ENCODE data around the gene DOCK9.

Gene DOCK9

DNA sequence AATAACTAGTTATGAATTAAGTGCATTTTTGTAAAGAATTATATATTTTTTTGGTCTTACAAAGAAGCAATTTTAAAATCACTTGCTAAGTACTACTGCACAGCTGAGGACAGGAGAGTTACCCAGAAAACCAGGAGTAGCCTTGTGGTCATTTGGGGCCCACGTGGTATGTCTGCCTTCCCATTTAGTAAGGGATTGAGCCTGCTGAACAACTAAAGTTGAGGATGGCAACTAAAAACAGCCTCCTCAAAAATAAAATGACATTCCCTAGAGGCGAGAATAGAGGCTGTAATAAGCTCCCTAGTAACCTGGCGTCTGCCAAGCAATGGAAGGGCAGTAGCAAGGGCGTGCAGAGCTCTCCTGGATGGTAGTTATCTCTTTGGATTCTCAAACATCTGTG is 36.3 kb downstream of the DOCK9 start:
- DNase-seq: no peak

DNA sequence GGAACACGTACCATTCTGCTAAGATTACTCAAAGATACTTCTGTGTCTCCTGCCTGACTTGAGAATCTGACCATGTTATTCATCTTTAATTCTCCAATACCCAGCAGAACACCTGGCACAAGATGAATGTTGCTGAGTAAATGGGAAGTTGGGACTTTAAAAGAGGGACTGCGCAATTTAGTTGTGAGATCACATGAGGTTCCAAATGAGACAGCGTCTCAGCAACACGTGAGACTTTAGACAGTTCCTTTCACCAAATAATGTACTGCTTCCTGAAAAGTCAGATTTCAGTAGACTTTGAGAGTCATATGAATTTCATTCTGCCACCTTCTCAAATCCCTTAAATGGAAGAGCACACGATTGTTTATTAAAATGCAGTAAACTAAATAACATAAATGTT is 36.7 kb downstream of the DOCK9 start:
- DNase-seq: no peak

- DNase-seq: no peak
These were observed 37.4 kb downstream of the DOCK9 start for GRCh38 chr13:98940325-98941001.

GRCh38 chr13:98939660-98940191 is 38.1 kb downstream of the DOCK9 start:
- no peak for DNase-seq

GRCh38 chr13:98938801-98939200 is 39.1 kb downstream of the DOCK9 start:
- DNase-seq: no peak

GRCh38 chr13:98937911-98938381 is 39.9 kb downstream of the DOCK9 start:
- DNase-seq: no peak

- no peak for DNase-seq
These were observed 43.6 kb downstream of the DOCK9 start for GRCh38 chr13:98934243-98934642.

- DNase-seq: peak; percentile 41
These were observed 47.7 kb downstream of the DOCK9 start for GRCh38 chr13:98930151-98930591.

DNA sequence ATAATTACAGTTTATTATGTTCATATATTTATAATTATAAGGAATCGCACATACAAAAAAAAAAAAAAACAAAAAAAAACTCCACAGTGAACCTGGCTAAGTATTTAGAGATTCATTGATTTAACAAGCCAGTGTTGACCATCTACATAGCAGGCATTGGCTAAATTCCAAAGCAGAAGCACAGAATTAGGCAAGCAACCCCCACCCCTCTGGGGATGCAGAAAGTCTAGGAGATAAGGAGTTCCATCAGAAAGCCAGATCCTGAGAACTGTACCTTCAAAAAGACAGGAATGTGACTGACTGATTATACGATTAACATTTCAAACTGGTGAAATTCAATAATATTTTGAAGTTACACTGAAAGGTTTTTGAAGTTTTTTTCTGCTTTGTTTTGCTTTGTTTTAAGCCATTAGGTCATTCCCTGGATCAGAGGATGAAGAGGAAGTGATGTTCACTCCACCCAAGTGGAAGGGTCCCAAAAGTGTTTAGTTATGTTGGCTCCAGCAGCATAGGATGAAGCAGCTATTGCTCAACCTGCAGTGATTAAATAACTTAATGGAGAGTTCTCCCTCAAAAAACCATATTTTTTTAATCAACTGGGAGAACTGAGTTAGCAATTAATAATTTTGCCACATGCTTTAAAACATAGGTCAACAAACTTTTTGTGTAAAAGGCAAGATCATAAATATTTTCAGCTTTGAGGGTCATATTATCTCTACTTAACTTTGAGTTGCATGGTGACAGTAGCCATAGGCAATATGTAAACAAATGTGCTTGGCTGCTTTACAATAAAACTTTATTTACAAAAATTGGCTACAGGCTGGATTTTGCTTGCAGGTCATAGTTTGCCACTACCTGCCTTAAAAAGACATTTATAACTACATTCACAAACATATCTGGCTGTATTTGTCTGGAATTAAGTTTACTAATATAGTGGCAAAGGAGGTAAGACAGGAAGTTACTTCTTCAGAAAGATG is 49.6 kb downstream of the DOCK9 start:
- no peak for DNase-seq

DNA sequence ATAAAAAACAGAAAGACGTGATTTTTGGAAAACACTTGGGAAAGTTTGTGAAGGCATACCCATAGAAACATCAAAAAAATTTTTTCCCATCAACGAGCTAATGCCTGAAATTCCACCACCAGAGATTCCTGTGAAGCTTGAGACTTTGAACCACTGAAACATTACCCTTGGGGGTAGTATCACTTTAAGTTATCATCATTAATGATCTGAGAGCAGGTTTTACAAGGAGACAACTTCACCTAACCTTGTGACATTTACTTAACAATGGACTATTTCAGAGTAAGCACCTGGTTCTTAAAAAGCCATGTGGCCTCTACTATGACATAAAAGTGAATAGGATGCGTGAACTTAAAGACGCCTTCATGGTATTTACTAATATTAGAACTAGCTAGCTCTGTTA is 51.9 kb downstream of the DOCK9 start:
- no peak for DNase-seq

DNA sequence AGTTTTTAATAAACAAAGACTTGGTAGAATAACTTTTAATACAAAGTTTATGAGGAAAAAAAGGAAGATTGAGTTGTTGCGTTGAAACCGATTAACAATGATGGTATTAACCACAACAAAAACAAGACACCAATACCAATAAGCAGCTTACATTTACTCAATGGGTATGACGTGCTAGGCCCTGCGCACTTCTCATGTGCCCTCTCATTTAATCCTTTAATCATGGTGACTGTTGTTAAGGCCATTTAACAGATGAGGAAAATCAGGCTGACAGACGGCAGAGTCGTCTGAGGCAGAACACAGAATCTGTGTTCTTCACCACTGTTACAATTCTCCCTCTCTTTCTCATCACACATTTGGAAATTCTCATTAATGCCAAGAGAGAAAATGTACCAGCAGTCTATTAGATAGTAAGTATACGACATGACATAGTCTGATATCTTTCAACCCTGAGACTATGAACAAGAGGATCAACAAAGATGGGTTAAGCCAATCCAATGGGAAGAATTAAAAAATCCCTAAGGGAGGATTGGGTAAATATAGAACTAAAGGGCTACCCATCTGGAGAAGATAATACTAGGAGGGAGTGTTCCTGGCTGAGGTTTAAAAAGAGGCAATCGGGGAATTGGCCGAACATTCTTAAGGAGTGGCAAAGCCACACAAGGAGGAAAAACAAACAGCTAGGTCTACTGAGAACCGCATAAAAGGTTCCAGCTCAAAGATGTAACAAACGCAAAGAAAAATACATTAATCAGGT is 54.0 kb downstream of the DOCK9 start:
- no peak for DNase-seq

GRCh38 chr13:98922306-98922705 is 55.6 kb downstream of the DOCK9 start:
- DNase-seq: no peak

- DNase-seq: no peak
These were observed 56.1 kb downstream of the DOCK9 start for GRCh38 chr13:98921786-98922185.

GRCh38 chr13:98921015-98921580 is 56.8 kb downstream of the DOCK9 start:
- DNase-seq: no peak

DNA sequence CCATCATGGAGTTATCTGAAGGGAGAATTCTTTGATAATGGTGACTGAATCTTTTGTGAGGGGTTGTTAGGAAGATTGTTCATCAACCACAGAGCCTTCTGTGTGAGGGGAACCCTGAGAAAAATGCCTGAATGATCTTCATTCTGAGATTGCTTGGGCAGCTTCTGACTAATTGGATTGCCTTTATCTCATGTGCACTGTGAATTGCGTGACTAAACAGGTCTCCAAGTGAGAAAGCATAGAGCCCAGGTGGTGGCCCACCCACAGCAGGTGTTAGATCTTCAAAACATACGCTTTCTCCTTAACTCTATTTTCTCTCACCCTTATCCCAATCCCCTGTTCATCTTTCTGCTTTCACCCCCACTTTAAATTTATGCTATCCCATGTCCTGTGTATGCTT is 58.3 kb downstream of the DOCK9 start:
- DNase-seq: no peak

- no peak for DNase-seq
These were observed 59.1 kb downstream of the DOCK9 start for GRCh38 chr13:98918771-98919170.

GRCh38 chr13:98917116-98917515 is 60.7 kb downstream of the DOCK9 start:
- no peak for DNase-seq

GRCh38 chr13:98916403-98916802 is 61.5 kb downstream of the DOCK9 start:
- no peak for DNase-seq

GRCh38 chr13:98915981-98916380 is 61.9 kb downstream of the DOCK9 start:
- no peak for DNase-seq

DNA sequence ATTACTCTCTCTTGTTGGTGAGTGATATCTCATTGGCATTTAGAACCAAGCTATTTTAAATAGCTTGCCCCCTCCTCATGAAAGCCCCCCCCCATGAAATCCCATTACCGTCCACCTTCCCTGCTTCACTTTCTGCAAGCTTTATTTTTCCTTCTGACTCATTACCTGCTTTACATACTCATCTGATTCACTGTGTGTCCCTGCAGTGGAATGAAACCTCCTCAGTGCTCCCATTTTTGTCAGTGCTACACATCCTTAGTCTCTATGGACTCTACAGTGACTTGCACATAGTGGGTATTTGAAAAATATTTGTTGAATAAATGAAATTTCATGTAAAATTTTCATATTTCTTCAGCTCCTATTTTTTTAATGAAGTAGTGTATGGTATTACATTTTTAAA is 62.3 kb downstream of the DOCK9 start:
- no peak for DNase-seq

DNA sequence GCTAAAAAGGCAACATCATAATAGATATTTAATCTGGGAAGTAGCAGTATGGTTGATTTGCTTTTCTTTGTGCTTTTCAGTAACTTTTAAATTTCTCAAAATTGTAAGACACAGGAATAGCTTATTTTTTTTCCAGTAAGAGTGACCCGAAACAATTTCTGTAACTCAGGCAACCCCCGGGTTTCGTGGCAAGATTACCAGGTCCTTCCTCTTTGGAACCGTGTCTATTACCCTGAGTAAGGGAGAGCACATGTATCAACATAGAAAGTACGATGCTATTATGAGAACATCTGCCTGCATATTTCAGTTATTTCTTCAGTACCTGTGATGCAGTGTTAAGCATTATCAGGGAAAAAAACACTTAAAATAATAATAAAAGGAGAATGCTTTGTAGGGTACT is 64.1 kb downstream of the DOCK9 start:
- DNase-seq: no peak

GRCh38 chr13:98912846-98913245 is 65.0 kb downstream of the DOCK9 start:
- DNase-seq: no peak

GRCh38 chr13:98910501-98910951 is 67.3 kb downstream of the DOCK9 start:
- DNase-seq: no peak

Measured in NCI-H2029 (cell line).